Mesothelial cell of epicardium (in vitro differentiated cells): ENCODE results near the gene SEC14L6. TPM values are rescaled to one million over a fixed set of nuclear protein-coding genes. Genes with fewer than 3 reads are reported as not detected.

Source experiments
- DNase-seq, 2 experiments: peaks; one replicate each; pipeline ENCODE4 v3.0.0; 2021; ENCODE audit warnings: low spot score in 2 of 2; ENCODE audit not compliant: unreplicated experiment in 2 of 2
- H3K27ac Mint-ChIP-seq: 2 replicates; pipeline ENCODE4 v1.8.0; 2021; ENCODE audit warnings: mixed read lengths
- H3K27me3 Mint-ChIP-seq: 2 replicates; pipeline ENCODE4 v1.8.0; 2021; ENCODE audit warnings: low read depth, mixed read lengths
- H3K36me3 Mint-ChIP-seq: 2 replicates; pipeline ENCODE4 v1.8.0; 2021; ENCODE audit warnings: mixed read lengths
- H3K4me1 Mint-ChIP-seq: 2 replicates; pipeline ENCODE4 v1.8.0; 2021; ENCODE audit warnings: mixed read lengths
- H3K4me3 Mint-ChIP-seq: 2 replicates; pipeline ENCODE4 v1.8.0; 2021; ENCODE audit warnings: mild to moderate bottlenecking, moderate library complexity, mixed read lengths
- H3K9me3 Mint-ChIP-seq: 2 replicates; pipeline ENCODE4 v1.8.0; 2021; ENCODE audit warnings: mixed read lengths
- total RNA-seq: library from RNA; stranded (reverse); gene quantifications from 3 replicates; pipeline ENCODE4 v1.2.1, GENCODE V29; 2021
- TF ChIP-seq, protein P1 (sequence below): fragments of 200-600 bp; sonication (generic); IDR thresholded peaks from one replicate; pipeline ENCODE4 v1.5.0; 2021; ENCODE audit warnings: antibody characterized with exemption; ENCODE audit not compliant: unreplicated experiment

Gene SEC14L6
- total RNA-seq, 1 donor from 2014 or later = 2.1 TPM

DNA sequence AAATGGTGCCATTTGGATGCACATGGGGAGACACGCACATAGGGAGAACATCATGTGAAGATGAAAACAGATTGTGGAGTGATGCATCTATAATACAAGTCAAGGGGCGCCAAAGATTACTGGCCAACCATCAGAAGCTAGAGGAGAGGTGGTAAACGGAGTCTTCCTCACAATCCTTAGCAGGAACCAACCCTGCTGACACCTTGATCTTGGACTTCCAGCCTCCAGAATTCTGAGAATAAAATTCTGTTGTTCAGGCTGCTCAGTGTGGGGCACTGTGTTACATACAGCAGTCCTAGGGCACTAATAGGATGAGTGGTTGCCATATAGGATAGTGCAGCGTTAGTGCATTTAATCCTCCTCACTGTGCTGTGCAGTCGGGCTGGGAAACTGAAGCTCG is 33.1 kb downstream of the SEC14L6 start:
- H3K4me1 Mint-ChIP-seq = no peaks in the 10 kb centered on the region
- H3K36me3 Mint-ChIP-seq = no peaks in the 10 kb centered on the region
- H3K9me3 Mint-ChIP-seq = peaks cover 3% of the 10 kb centered on the region
- no peak overlapping the region for H3K4me3 Mint-ChIP-seq
- DNase-seq = no peak
- no peak overlapping the region for H3K27ac Mint-ChIP-seq
- peaks cover 5% of the 10 kb centered on the region for H3K27me3 Mint-ChIP-seq
- TF ChIP-seq, protein P1, sequence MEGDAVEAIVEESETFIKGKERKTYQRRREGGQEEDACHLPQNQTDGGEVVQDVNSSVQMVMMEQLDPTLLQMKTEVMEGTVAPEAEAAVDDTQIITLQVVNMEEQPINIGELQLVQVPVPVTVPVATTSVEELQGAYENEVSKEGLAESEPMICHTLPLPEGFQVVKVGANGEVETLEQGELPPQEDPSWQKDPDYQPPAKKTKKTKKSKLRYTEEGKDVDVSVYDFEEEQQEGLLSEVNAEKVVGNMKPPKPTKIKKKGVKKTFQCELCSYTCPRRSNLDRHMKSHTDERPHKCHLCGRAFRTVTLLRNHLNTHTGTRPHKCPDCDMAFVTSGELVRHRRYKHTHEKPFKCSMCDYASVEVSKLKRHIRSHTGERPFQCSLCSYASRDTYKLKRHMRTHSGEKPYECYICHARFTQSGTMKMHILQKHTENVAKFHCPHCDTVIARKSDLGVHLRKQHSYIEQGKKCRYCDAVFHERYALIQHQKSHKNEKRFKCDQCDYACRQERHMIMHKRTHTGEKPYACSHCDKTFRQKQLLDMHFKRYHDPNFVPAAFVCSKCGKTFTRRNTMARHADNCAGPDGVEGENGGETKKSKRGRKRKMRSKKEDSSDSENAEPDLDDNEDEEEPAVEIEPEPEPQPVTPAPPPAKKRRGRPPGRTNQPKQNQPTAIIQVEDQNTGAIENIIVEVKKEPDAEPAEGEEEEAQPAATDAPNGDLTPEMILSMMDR = no peak

DNA sequence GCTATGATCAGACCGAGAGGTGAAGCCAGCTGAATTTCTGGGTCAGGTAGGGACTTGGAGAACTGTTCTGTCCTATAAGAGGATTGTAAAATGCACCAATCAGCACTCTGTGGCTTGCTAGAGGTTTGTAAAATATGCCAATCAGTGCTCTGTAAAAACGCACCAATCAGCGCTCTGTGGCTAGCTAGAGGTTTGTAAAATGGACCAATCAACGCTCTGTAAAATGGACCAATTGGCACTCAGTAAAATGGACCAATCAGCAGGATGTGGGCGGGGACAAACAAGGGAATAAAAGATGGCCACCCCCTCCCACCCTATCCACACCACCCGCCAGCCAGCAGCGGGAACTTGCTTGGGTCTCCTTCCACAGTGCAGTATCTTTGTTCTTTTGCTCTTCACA is 34.6 kb downstream of the SEC14L6 start:
- Mint-ChIP-seq H3K4me3 (no peak overlapping the region), H3K36me3 (no peaks in the 10 kb centered on the region), H3K4me1 (no peaks in the 10 kb centered on the region), H3K27ac (no peak overlapping the region), H3K9me3 (peaks cover 3% of the 10 kb centered on the region), H3K27me3 (peaks cover 4% of the 10 kb centered on the region)
- no peak for DNase-seq
- TF ChIP-seq, protein P1 = no peak

DNA sequence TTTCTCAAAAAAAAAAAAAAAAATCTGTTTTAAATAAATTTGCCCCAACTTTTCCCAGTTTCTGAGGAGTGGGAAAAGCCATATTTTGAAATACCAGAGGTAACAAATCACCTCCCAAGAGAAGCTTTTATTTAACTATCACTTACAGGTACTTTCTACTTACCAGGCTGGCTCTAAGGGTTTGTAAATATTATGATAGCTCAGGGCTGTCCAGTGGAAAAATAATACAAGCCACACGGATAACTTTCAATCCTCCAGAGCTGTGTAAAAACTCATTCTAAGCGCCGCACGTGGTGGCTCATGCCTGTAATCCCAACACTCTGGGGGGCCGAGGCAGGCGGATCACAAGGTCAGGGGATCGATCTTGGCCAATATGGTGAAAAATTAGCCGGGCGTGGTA is 35.4 kb downstream of the SEC14L6 start:
- Mint-ChIP-seq H3K36me3 (no peaks in the 10 kb centered on the region), H3K27ac (no peak overlapping the region), H3K27me3 (peaks cover 7% of the 10 kb centered on the region), H3K4me3 (no peak overlapping the region), H3K9me3 (peaks cover 3% of the 10 kb centered on the region), H3K4me1 (no peaks in the 10 kb centered on the region)
- DNase-seq = no peak
- TF ChIP-seq, protein P1 = no peak

DNA sequence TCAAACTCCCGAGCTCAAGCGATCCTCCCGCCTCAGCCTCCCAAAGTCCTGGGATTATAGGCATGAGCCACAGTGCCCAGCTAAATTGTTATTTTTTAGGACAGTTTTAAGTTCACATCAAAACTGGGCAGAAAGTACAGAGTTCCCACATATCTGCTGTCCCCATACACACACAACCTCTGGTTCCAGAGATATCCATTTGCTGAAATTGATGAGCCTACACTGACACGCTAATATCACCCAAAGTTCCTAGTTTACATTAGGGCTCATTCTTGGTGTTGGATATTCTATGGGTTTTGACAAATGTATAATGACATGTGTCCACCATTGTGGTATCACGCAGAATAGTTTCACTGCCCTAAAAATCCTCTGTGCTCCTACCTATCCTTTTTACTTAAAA is 38.3 kb downstream of the SEC14L6 start:
- H3K36me3 Mint-ChIP-seq = no peaks in the 10 kb centered on the region
- DNase-seq = no peak
- no peak overlapping the region for H3K27ac Mint-ChIP-seq
- H3K9me3 Mint-ChIP-seq = peaks cover 1% of the 10 kb centered on the region
- peaks cover 14% of the 10 kb centered on the region for H3K27me3 Mint-ChIP-seq
- H3K4me3 Mint-ChIP-seq = no peak overlapping the region
- H3K4me1 Mint-ChIP-seq = no peaks in the 10 kb centered on the region
- TF ChIP-seq, protein P1 = no peak

DNA sequence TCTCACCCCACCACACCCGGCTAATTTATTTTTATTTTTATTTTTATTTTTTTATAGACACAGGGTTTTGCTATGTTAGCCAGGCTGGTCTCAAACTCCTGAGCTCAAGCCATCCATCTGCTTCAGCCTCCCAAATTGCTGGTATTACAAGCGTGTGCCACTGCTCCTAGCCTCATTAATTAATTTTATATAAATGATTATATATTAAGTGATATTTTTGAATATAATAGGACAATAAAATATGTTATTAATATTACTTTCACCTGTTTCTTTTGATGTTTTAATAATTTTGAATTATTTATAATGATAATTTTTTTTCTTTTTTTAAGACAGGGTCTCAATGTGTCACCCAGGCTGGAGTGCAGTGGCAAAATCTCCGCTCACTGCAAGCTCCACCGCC is 38.9 kb downstream of the SEC14L6 start:
- no peaks in the 10 kb centered on the region for H3K9me3 Mint-ChIP-seq
- no peak overlapping the region for H3K27ac Mint-ChIP-seq
- DNase-seq = no peak
- no peaks in the 10 kb centered on the region for H3K4me1 Mint-ChIP-seq
- TF ChIP-seq, protein P1 = no peak
- H3K27me3 Mint-ChIP-seq = peaks cover 13% of the 10 kb centered on the region
- no peaks in the 10 kb centered on the region for H3K36me3 Mint-ChIP-seq
- no peak overlapping the region for H3K4me3 Mint-ChIP-seq

DNA sequence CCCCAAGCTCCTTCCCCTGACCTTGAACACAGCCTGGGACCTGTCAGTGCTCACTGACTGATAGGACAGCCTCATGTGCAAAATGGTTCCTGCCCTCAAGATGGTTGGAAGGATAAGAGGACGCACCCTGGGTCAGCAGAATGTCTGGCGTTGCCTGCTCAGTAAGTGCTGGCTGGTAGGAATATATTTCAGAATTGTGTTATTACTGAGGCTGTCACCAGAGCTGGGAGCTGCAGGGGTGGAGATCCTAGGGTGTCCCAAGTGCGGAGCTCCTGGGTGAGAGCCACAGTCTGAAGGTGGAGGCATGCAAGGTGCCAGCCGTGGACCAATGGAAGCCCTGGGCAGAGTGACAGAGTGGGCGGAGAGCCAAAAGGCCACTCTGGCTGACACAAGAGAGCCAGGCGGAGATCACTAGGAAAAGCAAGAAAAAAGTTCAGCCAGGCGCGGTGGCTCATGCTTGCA is 40.0 kb downstream of the SEC14L6 start:
- Mint-ChIP-seq H3K27me3 (peaks cover 15% of the 10 kb centered on the region), H3K9me3 (no peaks in the 10 kb centered on the region), H3K27ac (no peak overlapping the region), H3K36me3 (no peaks in the 10 kb centered on the region), H3K4me3 (no peak overlapping the region), H3K4me1 (no peaks in the 10 kb centered on the region)
- DNase-seq = no peak
- TF ChIP-seq, protein P1 = no peak
